GM21423 (cell line): ENCODE measurements around the gene UCP2.

Experiments
- ATAC-seq: cut with Tn5 transposase; IDR thresholded peaks from one replicate; pipeline ENCODE4 v1.9.1; 2021; ENCODE audit warnings: mild to moderate bottlenecking, moderate library complexity; ENCODE audit not compliant: unreplicated experiment

Gene UCP2

GRCh38 chr11:74010306-74011300, 28.0 kb upstream of the UCP2 start:
- no peak for ATAC-seq

- no peak for ATAC-seq
Measured at GRCh38 chr11:74009675-74010305, 27.1 kb upstream of the UCP2 start.

GRCh38 chr11:74009230-74009547, 26.5 kb upstream of the UCP2 start:
- no peak for ATAC-seq

GRCh38 chr11:74008373-74009229, 26.0 kb upstream of the UCP2 start, which contains the start of gene UCP3:
Gene UCP3, minus strand, starts transcription at chr11:74009085. Its CDS starts 2,043 bp downstream, at chr11:74007042.
- no peak for ATAC-seq

GRCh38 chr11:74007691-74008372, 25.2 kb upstream of the UCP2 start:
- ATAC-seq, result no peak

GRCh38 chr11:74006743-74007304, 24.2 kb upstream of the UCP2 start:
- no peak for ATAC-seq

- no peak for ATAC-seq
Measured at GRCh38 chr11:74005721-74006517, 23.3 kb upstream of the UCP2 start.

GRCh38 chr11:74004759-74005615, 22.3 kb upstream of the UCP2 start:
- ATAC-seq, result peak; percentile 69

GRCh38 chr11:74004046-74004695, 21.5 kb upstream of the UCP2 start:
- no peak for ATAC-seq

GRCh38 chr11:74002832-74003231, 20.2 kb upstream of the UCP2 start:
- ATAC-seq, result no peak

GRCh38 chr11:74001822-74002286, 19.2 kb upstream of the UCP2 start:
- no peak for ATAC-seq

- no peak for ATAC-seq
Measured at GRCh38 chr11:74000307-74001133, 17.9 kb upstream of the UCP2 start.

- no peak for ATAC-seq
Measured at GRCh38 chr11:73999581-74000306, 17.1 kb upstream of the UCP2 start.

- ATAC-seq, result no peak
Measured at GRCh38 chr11:73998846-73999575, 16.4 kb upstream of the UCP2 start.

- no peak for ATAC-seq
Measured at GRCh38 chr11:73997120-73997770, 14.6 kb upstream of the UCP2 start.
